ENCODE measurements around the gene B3GALT5. TPM values are rescaled to one million over a fixed set of nuclear protein-coding genes. Genes with fewer than 3 reads are reported as not detected.

Gene B3GALT5
- total and polyA plus RNA-seq, 8 donors, result 0.12 to 8.3 (median 2.7) TPM; not detected in 1

- intact Hi-C loops (cut with DNase I; ENCODE audit: low total_unique reads), result no loop called here
- H3K27me3 ChIP-seq, result no peaks in the 10 kb centered on the region
- no peaks in the 10 kb centered on the region for H3K36me3 ChIP-seq
- H3K9me3 ChIP-seq, result no peaks in the 10 kb centered on the region
- WGBS, 5 donors, result 39 to 64% (median 47%) methylated on average over 17 of the region's 17 CpGs
- peak overlapping the region in 2 of 5 donors; percentile 21 to 22 for H3K27ac ChIP-seq
- peaks cover 0 to 21% (median 3%) of the 10 kb centered on the region in 4 donors for H3K4me1 ChIP-seq
- TF ChIP-seq POLR2A (IDR thresholded peaks at IDR 0.05), result no peak
- TF ChIP-seq EP300 (IDR thresholded peaks at IDR 0.05), result no peak
- TF ChIP-seq, protein P1, sequence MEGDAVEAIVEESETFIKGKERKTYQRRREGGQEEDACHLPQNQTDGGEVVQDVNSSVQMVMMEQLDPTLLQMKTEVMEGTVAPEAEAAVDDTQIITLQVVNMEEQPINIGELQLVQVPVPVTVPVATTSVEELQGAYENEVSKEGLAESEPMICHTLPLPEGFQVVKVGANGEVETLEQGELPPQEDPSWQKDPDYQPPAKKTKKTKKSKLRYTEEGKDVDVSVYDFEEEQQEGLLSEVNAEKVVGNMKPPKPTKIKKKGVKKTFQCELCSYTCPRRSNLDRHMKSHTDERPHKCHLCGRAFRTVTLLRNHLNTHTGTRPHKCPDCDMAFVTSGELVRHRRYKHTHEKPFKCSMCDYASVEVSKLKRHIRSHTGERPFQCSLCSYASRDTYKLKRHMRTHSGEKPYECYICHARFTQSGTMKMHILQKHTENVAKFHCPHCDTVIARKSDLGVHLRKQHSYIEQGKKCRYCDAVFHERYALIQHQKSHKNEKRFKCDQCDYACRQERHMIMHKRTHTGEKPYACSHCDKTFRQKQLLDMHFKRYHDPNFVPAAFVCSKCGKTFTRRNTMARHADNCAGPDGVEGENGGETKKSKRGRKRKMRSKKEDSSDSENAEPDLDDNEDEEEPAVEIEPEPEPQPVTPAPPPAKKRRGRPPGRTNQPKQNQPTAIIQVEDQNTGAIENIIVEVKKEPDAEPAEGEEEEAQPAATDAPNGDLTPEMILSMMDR (IDR thresholded peaks at IDR 0.05), result no peak
- TF ChIP-seq POLR2AphosphoS5 (IDR thresholded peaks at IDR 0.05), result no peak
- no peak overlapping the region for H3K4me3 ChIP-seq
- DNase-seq, result no peak
Observed at GRCh38 chr21:39666681-39667315, 54.1 kb downstream of the B3GALT5 start.

DNA sequence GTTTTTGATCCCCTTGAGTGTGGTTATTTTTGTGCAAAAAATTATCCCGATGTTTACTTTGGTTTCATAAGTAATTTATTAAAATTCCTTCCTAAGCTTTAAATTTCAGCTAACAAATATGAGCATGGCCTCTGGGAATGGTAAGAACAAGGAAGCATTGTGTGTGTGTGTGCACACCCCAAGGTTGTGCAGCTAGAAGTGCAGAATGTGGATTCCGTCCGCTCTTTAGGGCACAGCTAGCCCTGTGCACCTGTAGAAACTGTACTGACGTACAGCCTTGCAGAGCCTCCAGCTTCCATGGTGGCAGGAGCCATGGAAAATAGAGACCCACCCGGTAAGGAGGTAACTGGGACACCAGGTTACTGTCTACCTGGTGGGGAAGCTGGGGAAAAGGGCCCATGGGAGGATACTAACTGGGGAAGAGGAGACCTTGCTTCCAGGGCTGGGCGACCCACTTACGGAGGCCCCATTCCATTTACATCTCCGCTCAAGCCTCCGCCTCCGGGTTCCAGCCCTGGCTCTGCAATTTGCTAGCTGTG, 54.7 kb downstream of the B3GALT5 start:
- DNase-seq, result peak in 1 of 2 donors; percentile 45
- TF ChIP-seq EP300 (IDR thresholded peaks at IDR 0.05), result no peak
- TF ChIP-seq, protein P1 (IDR thresholded peaks at IDR 0.05), result no peak
- TF ChIP-seq POLR2AphosphoS5 (IDR thresholded peaks at IDR 0.05), result no peak
- no peak for TF ChIP-seq POLR2A (IDR thresholded peaks at IDR 0.05)
- H3K36me3 ChIP-seq, result no peaks in the 10 kb centered on the region
- H3K27me3 ChIP-seq, result no peaks in the 10 kb centered on the region
- H3K9me3 ChIP-seq, result no peaks in the 10 kb centered on the region
- no peak overlapping the region for H3K4me3 ChIP-seq
- peaks cover 0 to 21% (median 3%) of the 10 kb centered on the region in 4 donors for H3K4me1 ChIP-seq
- H3K27ac ChIP-seq, result peak overlapping the region in 1 of 5 donors; percentile 21
- intact Hi-C loops (cut with DNase I; ENCODE audit: low total_unique reads), result no loop called here
- WGBS, 5 donors, result 78 to 85% (median 84%) methylated on average over 10 of the region's 10 CpGs

- DNase-seq, result no peak
- intact Hi-C loops (cut with DNase I; ENCODE audit: low total_unique reads), result no loop called here
- no peaks in the 10 kb centered on the region for H3K36me3 ChIP-seq
- H3K27ac ChIP-seq, result no peak overlapping the region
- 88 to 95% (median 89%) methylated on average over 6 to 9 of the region's 9 CpGs for WGBS, 5 donors
- no peak overlapping the region for H3K4me3 ChIP-seq
- TF ChIP-seq EP300 (IDR thresholded peaks at IDR 0.05) (no peak), POLR2A (IDR thresholded peaks at IDR 0.05) (no peak), POLR2AphosphoS5 (IDR thresholded peaks at IDR 0.05) (no peak)
- TF ChIP-seq, protein P1 (IDR thresholded peaks at IDR 0.05), result no peak
- H3K27me3 ChIP-seq, result no peaks in the 10 kb centered on the region
- H3K9me3 ChIP-seq, result no peaks in the 10 kb centered on the region
- H3K4me1 ChIP-seq, result peaks cover 0 to 23% (median 3%) of the 10 kb centered on the region in 4 donors
Observed at GRCh38 chr21:39668369-39668768, 55.6 kb downstream of the B3GALT5 start.

DNA sequence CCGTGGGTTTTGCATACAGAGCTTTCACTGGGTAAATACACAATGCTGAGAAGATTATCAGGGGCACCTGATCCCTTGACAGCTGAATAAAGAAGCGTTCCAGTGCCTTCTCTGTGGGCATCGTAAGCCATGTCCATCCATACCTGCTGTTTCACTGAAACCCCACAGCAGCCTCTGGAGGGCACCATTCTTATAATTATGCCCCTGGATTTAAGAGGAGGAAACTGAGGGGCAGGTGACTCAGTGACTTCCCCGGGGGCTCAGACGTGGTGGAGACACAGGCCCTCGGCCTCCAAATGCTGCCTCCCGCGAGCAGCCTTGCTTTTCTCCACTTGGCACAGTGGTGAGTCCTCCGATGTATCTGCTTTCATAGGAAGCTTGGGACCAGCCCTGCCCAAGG, 56.7 kb downstream of the B3GALT5 start:
- intact Hi-C loops (cut with DNase I; ENCODE audit: low total_unique reads), result no loop called here
- WGBS, 5 donors, result 76 to 84% (median 80%) methylated on average over 9 of the region's 9 CpGs
- TF ChIP-seq EP300 (IDR thresholded peaks at IDR 0.05) (no peak), POLR2A (IDR thresholded peaks at IDR 0.05) (no peak), POLR2AphosphoS5 (IDR thresholded peaks at IDR 0.05) (no peak)
- TF ChIP-seq, protein P1 (IDR thresholded peaks at IDR 0.05), result no peak
- H3K4me1 ChIP-seq, result peaks cover 0 to 33% (median 3%) of the 10 kb centered on the region in 4 donors
- H3K27ac ChIP-seq, result no peak overlapping the region
- DNase-seq, result no peak
- H3K9me3 ChIP-seq, result no peaks in the 10 kb centered on the region
- no peaks in the 10 kb centered on the region for H3K27me3 ChIP-seq
- H3K4me3 ChIP-seq, result no peak overlapping the region
- H3K36me3 ChIP-seq, result no peaks in the 10 kb centered on the region
